TTC549 (cell line): ENCODE data around the gene MCAT.

ENCODE experiments used
- FAIRE-seq: peaks from 2 replicates; lab custom pipeline; 2012; peaks lifted over from hg19 to GRCh38; lab: Jason Lieb, UNC

MCAT gene, protein sequence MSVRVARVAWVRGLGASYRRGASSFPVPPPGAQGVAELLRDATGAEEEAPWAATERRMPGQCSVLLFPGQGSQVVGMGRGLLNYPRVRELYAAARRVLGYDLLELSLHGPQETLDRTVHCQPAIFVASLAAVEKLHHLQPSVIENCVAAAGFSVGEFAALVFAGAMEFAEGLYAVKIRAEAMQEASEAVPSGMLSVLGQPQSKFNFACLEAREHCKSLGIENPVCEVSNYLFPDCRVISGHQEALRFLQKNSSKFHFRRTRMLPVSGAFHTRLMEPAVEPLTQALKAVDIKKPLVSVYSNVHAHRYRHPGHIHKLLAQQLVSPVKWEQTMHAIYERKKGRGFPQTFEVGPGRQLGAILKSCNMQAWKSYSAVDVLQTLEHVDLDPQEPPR

DNA sequence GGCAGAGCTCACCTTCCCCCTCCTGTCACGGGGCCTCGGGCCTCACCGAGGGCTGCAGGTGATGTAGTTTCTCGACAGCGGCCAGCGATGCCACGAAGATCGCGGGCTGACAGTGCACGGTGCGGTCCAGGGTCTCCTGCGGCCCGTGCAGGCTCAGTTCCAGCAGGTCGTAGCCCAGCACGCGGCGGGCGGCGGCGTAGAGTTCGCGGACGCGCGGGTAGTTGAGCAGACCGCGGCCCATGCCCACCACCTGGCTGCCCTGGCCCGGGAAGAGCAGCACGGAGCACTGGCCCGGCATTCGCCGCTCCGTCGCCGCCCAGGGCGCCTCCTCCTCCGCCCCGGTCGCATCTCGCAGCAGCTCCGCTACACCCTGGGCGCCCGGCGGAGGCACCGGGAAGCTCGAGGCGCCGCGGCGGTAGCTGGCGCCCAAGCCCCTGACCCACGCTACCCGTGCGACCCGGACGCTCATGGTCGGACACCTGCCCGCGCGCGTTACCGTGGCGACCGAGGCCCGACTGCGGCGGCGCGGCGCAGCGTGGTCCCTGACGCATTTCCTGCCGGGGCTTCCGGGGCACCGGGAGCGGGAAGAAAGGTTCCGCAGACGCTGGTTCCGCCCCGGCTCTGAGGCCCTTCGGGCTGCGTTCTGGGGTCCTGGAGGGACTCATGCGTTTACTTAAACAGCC, at the start of gene MCAT:
Gene MCAT (minus strand): TSS at position 519 of the 683 bp plus-strand sequence. CDS start 50 bp downstream, at position 469.
- no peak for FAIRE-seq

DNA sequence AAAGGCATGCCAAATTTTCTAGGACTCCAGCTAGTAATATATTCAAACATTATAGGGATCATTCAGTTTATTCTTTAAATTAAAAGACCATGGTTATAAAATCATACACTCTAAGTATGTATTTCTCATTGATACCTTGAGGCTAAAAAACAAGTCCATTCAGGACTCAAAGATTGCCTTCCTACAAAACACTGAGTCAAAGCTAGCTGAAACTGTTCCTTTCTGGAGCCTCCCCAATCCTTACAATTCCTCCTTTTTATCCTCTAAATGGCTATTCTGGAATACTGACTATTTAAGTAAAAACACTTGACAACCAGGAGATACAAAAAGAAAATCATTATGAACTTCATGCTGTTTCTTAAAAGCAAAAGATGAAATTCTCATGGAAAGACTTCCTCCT, 48.6 kb upstream of the MCAT start:
- no peak for FAIRE-seq

DNA sequence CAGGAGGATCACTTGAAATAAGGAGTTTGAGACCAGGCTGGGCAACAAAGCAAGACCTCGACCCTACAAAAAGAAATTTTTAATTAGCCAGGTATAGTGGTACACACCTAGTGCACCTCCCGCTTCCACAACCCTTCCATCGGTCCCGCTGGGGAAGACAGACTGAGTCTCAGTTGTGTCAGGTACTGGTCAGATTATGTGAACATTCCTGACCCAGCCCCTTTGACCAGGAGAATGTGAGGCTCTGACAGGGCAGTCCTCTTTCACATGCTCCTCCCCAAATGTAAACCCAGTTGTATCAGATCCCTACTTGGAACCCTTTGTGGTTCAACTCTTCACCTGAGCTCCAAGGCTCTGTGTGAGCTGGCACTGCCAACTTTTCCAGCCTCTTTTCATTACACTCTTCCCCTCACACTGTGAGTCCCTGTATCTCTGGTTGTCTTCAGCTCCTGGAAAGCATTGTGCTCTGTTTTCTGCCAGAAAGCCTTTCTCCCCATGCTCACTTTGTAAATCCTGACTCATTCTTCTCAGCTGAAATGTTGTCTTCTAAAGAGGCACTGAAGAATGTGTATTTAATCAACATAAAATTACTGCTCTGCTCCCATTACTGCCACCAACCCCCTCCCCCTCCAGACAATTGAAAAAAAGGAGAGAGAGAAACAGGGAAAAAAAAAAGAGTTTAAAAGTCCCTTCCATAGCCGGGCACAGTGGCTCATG, 45.8 kb upstream of the MCAT start:
- FAIRE-seq, result no peak

DNA sequence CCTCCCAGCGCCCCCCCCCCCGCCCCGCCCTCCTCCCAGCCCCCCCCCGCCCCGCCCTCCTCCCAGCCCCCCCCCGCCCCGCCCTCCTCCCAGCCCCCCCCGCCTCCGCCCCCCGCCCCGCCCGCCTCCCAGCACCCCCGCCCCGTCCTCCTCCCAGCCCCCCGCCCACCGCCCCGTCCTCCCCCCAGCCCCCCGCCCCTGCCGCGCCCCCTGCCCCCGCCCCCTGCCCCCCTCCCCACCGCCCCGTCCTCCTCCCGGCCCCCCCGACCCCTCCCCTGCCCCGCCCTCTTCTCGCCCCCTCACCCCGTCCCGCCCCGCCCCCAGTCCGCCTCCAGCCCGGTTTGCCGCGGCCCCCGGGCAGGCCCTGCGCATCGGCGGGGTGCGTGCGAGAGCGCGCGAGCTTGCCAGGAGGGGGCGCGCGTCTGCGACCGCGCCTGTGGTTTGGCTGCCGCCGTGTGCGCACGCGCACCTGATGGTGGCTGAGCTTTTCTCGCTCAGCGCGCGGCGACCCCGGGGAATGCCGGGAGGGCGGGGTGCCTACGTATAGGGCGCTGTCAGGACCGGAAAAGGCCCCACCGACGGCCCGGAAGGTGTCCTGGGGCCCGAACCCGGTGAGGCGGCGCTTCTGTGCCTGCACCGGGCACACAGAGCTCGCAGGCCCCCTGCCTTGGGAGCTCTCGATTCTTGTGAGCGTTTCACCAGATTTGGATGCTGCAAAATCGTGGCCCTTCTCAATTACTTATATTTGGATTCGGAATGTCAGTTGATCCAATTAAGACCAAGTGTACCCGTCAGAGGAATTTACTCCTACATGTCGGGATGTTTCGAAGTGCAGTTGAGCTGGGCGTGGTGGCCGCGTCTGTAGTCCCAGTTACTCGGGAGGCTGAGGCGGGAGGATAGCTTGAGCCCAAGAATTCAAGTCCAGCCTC, 44.2 kb upstream of the MCAT start:
- FAIRE-seq, result no peak

DNA sequence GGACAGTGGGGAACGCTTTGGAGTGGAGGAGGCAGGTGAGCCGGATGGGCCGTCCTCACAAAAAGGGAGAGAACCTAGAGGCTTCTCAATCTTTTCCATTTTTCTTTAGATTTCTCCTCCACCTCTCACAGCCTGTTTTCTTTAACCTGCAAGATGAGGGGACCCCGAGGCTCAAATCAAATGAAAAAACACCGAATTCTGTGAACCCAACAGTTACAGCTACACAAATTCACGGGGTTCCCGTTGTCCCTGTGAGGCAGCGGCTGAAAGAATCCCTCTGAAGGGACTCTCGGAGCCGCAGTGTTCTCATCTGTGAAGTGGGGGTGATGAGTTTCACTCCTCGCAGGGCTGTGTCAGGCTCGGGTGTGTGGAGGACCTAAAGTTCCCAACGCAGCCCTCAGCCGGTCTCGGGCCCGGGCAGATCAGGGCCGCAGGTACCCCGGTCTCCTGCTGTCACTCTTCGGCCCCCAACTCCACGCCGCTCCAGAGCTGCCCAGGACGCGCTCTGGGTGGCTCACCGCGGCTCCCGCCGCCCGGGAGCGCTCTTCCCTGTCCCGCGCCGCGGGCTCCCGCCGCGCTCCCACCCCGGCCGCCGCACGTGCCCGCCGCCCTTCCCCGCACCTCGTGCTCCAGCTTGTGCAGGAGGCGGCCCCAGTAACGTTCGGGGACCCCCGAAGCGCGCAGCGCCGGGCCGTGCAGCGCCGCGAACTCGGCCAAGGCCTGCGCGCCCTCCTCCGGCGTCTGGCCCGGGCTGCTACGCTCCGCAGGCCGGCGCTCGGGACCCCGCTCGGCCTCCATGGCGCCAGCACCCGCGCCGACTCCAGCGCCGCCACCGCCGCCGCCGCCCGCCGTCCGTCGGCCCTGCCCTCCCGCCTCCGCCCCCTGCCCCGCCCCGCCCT, 43.3 kb upstream of the MCAT start, which contains the start of gene TTLL12:
Gene TTLL12 (minus strand): TSS at position 863 of the 899 bp plus-strand sequence. CDS start 65 bp downstream, at position 798.
- FAIRE-seq, result no peak

DNA sequence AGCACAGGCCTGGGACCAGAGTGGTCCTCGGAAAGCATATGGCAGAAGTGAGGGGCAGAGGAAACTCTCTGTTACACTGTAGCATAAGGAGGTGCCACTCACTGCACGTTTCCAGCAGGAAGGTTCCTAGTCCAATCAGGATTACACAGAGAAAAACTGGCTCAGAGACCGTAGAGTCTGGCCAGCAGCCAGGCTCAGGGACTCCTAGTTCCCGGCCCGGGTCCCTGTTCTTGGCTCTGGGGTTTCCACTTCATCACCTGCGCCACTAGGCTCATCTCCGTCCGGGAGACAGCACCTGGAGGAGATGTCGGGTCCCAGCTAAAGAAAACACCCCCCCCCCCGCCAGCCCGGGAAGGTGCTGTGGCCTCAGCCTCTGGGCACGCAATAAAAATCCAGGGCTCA, 42.7 kb upstream of the MCAT start:
- FAIRE-seq, result no peak

DNA sequence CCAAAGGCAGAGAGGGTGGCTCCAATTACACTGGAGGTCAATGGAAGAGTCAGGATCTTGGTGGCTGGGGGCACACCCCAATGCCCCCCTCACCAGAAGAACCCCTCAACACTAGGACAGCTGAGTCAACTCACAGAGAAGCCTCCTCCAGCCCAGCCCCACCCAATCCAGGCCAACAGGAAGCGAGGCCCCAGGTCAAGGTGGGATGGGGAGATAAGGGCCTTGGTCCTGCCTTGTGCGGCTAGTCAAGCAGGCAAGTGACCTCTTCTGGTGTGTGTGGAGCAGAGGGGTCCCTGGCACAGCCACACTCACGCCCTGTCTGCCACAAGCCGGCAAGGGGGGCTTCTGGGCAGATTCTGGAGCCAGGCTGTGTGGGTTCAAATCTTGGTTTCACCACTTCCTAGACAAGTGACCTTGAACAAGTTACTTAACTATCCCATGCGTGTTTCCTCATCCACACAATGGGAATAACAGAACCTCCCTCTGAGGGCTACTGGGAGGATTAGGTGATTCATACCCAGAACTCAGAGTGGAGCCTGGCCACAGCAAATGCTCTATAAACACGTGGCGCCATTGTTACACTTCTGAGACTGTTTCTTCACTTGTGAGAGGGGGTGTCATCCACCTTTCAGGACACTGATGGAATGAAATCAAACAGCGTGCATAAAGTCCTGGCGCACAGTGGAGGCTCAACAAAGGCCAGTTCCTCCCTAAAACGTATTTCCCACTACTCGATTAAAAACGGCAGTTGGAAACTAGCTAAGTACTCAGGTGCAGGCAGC, 40.5 kb upstream of the MCAT start:
- FAIRE-seq, result no peak

DNA sequence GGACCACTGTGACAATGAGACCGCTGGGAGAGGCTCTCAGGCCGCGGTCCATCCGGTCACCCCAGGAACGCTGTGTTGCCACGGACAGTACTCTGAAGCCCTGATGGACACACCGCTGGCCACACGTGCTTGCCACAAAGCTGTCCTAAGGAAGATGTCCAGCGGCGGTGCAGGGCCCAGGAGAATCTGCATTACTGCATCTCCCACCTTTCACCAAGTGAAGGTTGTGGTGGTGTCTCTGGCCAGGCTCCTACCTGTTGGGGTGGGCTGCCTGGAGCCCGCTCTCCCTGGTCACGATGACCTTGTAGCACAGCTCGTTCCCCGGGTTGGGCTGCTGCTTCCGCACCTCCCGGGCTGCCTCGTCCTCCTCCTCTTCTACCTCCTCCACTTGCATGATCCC, 39.5 kb upstream of the MCAT start:
- no peak for FAIRE-seq

DNA sequence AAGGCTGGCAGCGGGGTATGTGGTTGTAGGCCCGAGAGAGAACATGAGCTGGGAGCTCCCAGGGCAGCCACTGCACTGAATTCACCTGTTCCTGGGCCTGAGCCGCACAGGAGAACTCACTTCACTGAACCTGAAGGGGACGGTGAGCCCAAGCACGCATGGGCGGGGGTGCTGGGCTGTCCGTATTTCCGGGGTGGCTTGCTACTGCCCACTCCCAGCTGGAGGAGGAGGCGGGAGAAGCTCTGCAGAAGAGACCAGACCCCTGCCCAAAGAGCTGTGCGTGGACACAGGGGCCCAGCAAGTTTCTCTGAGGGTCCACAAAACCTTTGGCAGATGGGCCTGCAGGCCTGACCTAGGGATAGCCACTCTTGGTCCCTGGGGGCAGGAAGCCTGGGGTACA, 38.9 kb upstream of the MCAT start:
- no peak for FAIRE-seq

DNA sequence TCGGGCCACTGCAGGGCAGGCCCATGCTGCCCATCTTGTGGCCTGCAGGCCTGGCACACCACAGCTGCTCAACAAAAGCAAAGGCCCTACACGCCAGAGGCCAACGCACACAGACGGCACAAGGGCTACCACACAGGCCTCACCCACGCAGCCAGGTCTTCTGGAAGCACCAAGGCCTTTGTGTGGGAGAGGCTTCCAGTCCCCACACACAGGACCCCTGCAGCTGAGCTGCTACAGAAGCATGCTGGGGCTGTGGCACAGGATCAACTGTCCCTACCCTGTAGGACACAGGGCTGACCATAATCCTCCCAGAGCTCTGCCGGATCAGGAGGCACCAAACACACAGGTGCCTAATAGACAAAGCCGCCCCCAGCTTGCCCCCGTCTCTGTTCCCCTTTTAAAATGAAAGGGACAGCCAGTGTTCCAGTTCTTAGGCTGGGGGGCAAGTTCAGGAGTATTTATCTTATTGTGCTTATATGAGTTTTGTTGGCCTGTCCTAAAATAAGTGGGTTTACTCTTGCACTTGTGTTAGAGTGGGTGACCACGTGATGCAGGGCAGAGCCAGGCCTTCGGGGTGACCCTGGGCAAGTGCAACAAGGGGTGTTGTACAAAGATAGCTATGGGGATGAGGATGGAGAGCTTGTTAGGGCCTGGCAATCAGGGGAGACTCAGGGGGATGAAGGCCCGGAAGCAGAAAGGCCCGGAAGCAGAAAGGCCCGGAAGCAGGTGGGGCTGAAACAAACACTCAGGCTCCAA, 38.3 kb upstream of the MCAT start:
- FAIRE-seq, result no peak

DNA sequence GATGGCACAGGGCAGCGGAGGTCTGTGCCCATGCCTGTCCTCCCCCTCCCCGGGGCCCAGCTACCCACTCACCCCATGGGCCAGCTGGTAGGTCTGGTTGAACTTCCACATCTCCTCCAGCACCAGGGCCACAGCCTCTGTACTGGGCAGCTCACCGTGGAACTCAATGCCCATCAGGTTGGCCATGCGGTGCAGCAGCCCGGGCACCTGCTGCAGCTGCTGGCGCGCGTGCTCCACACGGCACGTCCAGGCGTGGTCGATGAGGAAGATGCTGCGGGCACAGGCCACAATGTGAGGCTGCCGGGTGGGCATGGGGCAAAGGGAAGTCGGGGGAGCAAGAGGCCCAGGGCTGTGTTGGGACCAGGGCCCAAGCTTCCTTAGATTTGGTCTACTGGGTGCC, 37.5 kb upstream of the MCAT start:
- no peak for FAIRE-seq

DNA sequence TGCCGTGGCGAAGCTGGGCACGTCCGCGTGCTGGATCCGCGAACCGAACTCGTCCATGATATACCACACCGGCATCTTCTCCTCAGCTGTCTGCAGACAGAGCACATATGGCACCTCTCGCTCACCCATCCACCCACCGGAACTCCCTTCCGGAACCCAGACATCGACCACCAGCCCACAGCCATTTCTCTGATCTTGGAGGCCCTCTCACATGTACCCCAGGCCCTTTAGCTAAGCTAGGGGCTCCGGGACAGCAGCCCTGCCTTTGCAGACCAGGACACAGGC, 36.7 kb upstream of the MCAT start:
- no peak for FAIRE-seq

DNA sequence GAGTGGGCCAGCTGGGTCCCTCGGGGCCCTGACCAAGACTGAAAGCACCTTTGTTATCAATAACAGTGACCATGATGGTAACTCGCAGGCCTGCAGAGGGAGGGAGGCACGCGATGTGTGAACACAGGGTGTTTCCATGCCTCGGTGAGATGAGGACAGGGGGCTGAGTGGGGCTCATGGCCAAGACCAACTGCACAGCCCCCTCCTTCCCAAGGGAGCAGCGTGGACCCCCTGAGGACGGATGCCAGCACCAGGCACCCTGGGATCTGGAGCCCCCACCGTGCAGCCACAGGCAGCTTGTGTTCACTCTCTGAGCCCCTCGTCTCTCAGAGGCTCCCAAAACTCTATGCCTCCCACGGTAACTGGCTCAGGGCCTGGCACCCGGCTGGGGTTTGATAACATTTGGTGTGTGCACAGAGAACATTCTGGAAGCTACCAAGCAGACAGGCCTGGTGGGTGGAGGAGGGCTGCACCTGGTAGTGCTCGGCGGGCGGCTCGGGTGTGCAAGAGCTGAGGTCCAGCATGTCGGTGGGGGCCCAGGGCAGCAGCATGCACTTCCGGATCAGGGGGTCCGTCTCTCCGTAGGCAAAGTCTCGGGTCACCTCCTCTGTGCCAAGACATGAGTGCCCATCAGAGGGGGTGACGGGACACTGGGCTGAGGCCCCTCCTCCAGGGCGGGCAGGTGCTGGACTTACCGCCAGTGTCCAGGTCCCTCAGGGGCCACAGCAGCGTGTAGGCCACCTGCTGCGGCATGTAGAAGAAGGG, 36.1 kb upstream of the MCAT start:
- FAIRE-seq, result no peak

DNA sequence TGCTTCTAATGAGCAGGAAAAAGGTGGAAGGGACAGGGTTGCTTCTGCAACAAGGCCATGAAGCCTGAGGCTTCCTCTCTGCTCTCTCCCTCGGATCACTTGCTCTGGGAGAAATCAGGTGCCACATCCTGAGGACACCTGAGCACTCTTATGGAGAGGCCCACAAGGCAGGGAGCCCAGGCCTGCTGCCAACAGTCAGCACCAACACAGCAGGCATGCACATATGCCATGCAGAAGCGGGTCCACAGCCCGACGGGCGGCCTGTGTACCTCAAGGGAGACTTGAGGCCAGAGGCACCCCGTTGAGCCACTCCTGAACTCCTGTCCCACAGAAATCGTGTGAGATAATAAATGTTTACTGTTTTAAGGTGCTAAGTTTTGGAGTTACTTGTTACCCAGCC, 34.3 kb upstream of the MCAT start:
- FAIRE-seq, result no peak

DNA sequence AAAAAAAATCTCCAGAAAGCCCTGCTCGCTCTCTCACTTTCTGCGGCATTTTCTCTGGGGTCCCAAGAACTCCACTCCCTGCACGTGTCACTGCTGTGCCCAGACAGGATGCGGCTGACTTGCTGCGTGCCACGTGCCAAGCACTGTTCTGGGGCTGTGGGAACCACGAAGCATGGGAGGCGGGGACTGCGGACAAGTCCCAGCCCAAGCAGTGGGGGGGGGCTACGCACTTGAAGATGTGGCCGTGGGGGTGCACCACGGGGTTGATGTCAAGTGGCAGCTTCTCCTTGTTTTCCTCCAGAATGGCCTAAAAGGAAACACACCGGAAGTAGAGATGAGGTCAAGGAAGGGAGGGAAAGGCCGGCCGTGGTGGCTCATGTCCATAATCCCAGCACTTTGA, 32.9 kb upstream of the MCAT start:
- no peak for FAIRE-seq

DNA sequence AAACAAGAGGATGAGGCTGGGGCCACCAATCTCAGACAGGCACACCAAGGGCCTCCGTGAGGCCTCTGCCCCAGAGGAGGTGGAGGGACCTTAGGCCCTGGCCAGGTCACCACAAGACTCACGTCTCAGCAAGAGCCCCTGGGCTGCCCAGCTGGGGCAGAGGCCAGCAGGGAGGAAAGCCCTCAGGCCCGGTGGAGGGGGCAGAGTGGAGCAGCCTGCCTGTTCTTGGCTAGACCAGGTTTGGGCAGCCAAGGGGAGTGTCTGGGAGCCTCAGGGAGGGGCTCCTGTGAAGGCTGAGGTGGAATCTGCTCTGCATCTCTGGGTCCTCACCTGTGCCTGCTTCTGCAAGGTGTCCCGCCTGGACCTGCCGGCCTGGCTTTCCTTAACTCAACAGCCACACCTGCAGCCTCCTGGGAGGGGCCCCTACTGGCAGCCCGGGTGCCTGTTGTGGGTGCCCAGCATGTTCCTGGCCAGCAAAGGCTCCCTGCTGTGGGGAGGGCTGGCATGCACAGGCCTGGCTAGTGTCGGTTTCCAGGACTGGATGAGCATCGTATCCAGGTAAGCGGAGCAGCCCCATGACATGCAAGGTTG, 31.8 kb upstream of the MCAT start:
- no peak for FAIRE-seq

DNA sequence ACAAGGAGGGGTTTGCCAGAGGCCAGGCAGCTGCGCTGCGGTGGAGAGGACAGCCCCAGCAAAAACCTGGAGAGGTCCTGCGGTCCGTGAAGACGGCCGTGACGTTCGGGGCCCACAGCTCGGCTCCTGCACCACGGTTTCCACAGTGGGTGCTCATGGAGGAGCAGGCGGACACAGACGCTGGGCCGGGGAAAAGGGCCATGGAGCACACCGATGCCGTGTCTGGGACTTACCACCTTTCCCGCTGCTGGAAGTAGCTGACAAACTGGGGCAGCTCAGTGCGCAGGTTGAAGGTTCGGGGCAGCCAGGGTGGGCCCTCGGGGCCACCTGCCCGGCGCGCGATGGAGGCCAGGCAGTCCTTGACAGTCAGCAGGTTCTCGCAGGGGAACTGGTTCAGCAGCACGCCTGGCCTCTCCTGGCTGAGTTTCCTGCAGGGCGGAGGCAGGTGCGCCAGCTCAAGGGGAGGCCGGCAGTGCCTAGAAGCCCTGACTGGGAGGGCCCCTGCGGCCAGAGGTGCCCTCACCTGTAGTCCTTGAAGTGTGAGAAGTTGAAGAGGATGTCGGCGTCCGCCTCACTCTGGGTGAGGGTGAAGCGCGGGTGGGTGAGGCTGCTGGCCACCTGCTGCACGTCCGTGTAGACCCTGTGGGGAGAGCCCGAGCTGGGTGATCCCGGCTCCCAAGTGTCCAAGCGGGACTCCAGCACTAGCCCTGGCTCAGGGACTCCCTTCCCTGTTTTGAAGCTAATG, 30.9 kb upstream of the MCAT start:
- no peak for FAIRE-seq

DNA sequence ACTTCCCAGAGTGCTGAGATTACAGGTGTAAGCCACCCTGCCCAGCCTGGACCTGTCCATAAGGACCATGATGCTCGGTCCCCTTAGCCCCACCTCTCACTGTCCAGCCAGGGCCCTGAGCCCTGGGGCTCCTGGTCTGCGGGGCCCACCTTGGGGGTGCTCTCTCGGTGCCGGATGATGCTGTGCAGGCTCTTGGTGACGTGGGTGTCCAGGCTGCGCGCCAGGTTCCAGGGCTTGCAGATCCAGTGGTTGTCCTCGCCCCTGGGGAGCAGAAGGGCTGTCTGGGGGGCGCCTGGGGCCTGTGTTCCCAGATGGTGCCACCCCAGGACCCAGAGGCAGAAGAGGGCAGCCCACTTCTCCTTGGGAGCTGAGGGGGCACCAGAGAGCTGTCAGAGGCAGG, 30.4 kb upstream of the MCAT start:
- FAIRE-seq, result no peak
